Caki2 (cell line): ENCODE data around the gene CCDC92. TPM values are rescaled to one million over a fixed set of nuclear protein-coding genes. Genes with fewer than 3 reads are reported as not detected.

ENCODE experiments used
- DNase-seq: peaks from one replicate; pipeline ENCODE4 v3.0.0-alpha.2; 2015; ENCODE audit warnings: low read depth
- in situ Hi-C: cut with HindIII; loops from 2 replicates; pipeline ENCODE4 v1.10.0; 2016; ENCODE audit warnings: low sequenced_read_pairs, low pct_unique_long_range_greater_than_20kb, mixed read lengths
- total RNA-seq: library from RNA; depleted of rRNA; stranded (reverse); fragments of >200 nt; shearing (Covaris generic); gene quantifications from 2 replicates; pipeline ENCODE4 v1.2.3, GENCODE V29; 2014; ENCODE audit warnings: low replicate concordance

CCDC92 gene
- total RNA-seq, 1 experiment from 2014 or later: 3.5 TPM

DNA sequence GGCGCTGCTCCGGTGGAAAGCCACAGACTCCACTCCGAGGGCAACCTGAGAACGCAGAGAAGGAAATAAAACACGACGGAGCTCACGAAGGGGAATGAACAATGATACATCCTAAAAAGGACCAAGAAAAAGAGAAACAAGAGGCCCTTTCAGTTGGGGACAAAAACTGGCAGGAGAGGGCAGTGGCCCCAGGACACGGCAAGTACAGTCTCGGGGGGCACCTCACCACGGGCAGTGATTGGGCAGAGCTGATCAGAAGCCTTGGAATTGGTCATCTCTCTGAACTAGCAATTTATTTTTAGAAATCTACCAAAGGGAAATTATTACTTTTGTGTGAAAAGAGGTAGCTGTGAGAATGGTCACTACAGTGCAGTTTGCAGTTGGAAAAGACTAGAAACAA lies 27.9 kb downstream of the CCDC92 start:
- in situ Hi-C loops: no loop called here
- DNase-seq: no peak

DNA sequence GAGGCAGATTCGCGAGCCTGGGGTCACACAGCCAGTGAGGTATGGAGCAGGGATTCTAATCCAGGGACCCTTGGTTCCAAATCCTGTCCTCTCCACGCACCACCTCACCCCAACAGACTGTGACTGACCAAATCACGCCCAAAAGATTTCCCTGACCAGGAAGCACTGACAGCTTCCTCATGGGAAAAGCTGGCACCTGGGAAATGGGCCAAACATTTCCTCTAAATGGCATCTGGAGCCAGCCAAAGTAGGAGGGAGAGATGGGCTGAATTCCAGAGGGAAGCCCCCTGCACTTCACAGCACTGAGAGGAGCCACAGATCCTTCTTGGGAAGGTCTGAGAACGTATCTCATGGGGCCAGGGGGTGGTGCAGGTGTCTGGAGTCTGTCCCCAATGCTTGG lies 28.8 kb downstream of the CCDC92 start:
- in situ Hi-C loops: no loop called here
- no peak for DNase-seq

DNA sequence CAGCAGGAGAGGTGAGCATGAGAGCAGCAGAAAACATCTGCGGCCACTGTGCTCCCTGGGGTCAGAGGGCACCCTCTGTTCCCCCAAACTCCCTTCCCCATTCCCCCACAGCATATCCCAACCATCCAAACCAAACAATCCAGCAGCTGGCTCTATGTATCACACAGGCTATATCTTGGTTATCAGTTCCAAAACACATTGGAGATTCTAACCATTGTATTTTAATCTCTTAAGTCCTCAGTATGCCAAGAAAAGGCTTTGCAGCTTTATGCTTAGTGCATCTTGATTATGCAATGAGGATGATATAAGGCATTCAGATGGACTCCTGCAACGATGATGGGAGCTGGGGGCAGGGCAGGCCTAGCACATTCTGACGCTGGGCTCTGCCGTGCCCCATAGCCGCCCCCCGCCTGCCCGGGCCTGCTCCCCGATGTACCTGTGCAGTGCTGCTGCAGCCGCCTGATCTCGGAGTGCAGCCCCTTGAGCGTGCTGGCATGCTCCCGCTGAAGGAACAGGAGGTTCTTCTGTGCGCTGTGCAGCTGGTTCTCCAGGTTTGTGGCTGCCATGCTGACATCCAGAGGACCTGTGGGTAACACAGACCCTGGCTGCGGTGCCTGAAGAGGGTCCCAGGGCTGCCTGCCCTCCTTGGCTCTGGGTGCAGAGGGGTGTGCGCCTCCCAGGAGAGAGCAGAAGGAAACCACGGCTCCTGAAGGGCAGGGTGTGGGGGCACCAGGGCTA lies 29.6 kb downstream of the CCDC92 start:
- in situ Hi-C loops: no loop called here
- DNase-seq: no peak

DNA sequence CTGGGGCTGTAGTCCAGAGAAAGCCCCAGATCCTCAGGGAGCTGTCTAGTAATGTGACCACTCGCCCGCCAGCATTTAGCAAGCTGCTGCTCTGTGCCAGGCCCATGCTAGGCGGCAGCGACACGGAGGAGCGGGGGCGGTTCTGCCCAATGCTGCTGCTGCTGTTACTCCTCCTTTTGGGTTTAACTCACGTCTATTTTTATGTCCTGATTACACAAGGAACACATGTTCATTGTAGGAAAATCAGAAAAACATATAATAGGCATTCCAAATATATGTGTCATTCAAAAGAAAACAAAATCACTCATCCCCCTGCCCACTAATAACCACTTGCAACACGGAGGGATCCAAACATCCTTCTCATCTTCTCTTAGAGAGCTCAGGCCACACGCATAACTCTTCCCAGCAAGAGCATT lies 30.4 kb downstream of the CCDC92 start:
- DNase-seq: no peak
- in situ Hi-C loops: no loop called here

DNA sequence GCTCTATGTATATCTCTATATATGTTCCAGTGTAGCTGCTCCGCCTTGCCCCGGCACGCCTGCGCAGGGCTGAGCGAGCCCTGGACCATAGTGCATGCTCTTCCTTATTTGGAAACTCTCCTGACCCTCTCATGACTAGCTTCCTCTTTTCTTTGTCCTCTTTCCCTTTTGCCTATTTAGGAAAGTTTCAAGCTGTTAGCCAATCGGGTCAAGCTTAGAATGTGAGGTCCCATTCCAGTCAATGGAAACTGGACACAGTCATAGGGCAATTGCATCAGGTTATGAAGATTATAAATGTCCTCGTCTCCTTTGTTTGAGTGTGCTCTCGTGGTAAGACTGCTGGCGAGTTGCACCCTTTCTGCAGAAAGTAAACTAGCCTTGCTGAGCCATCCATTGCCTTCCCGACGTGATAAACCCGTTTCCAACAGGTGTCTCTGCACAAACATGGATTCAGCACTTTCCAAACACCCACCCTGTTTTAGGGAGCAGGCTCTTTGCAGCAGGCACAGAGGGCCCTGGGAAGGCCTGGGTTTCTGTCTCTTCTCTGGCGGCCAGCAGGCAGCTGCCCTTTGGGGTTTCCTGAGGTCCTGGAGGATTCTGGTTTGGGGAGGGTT lies 30.9 kb downstream of the CCDC92 start:
- no peak for DNase-seq
- in situ Hi-C loops: no loop called here

DNA sequence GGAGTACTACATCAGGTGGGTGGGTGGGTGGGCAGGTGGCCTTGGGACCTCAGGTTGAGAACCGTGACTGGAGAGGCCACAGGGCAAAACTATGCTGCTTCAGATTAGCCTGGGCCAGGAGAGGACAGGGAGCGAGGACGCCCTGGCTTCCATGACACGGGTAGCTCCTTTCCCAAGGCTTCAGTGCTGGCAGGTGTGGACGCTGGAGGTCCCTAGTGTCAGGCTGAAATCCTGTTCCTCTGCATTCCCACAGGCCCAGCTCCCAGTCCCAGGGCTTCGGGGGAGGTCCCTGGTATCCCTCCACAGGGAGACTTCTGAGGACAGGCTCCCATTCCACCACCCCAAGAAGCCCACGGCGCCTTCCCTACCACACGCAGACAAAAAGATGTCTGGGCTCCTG lies 31.6 kb downstream of the CCDC92 start:
- in situ Hi-C loops: no loop called here
- DNase-seq: no peak

DNA sequence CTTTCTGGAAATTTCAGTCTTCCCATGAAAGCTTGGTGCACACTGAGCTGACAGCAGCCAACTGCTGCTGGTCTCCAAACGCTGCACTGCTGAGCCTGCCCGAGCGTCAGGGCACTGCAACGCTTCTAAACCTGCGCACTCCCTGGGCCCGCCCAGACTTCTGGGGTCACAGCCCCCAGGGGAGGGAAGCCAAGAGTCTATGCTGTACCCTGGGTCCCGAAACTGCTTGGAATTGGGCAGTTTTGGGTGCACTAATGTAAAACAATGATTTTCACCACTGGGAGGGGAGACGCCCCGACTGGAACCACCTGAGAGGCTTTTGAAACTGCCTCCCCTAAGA lies 32.0 kb downstream of the CCDC92 start:
- in situ Hi-C loops: no loop called here
- no peak for DNase-seq

DNA sequence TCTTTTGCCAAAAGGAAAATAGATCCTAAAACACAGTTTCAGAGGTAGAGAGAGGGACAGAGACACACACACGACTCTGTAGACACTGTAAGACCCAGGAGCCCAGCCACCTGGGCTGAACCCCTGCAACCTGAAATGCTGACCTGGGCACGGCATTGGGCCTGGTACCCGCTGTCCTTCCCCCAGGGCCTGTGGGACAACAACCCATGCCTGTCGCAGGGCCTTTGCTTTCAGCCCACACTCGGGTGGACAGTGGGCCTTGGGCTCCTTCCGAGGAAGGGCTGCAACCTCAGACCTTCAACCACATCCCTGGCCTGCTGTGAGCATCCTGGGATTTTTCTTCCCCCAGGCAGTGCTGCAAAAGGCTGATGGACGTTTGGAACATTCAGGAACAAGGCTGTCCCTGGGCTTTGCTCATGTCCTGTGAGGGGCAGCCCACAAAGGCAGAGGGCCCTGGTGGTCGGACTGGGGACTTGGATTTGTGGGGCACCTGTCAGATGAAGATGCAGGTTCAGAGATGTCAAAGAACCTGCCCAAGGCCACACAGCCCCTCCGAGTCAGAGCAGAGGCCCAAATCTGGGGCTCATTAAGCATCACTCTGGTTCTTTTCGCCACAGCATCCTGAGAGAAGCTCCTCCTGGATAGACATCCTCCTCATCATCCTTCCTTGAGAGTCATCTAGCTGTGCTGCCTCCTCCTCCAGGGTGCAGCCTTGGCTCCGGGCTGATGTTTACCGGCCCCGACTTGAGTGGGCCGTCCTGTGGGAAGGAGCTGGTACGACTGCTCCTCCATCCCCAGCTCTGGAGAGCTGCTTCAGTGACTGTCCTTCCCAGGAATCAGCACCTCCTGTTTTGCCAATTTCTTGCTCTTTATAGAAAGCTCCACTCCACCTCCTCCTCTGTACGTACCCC lies 32.7 kb downstream of the CCDC92 start:
- no peak for DNase-seq
- in situ Hi-C loops: no loop called here

DNA sequence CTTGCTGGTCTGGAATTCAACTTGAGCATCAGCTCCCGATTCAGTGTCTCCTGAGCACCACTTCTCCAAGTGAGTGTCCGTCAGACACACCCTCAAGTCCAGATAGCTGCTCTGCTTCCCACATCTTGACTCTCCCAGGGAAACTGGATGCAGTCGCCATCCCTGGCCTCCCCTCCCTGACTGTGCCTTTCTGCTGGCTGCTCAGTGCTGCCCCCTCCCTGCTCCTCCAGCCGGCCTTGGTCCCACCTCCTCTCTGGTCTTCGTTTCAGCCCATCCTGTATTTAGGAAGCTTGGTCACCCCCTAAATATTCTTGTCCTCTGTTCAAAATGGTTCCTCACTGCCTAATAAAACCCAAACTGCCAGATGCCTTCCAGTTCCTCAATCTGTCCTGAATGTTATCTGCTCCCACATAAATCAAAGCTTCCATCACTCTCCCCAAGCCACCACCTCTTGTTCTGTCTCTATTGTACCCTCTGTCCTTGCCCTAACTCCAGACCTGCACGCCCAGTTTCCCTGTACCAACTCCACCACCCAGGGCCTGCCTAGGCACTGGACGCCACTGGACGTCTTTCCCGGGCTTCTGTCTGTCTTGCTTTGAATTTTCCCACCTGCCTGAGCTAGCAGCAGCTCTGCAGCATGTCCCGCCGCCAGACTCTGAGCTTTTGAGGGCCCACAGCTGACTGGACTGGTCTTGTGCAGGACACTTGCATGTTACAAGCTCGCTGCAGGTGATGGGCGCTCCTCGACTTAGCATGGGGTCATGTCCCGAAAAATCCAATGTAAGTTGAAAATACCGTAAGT lies 33.8 kb downstream of the CCDC92 start:
- no peak for DNase-seq
- in situ Hi-C loops: no loop called here

DNA sequence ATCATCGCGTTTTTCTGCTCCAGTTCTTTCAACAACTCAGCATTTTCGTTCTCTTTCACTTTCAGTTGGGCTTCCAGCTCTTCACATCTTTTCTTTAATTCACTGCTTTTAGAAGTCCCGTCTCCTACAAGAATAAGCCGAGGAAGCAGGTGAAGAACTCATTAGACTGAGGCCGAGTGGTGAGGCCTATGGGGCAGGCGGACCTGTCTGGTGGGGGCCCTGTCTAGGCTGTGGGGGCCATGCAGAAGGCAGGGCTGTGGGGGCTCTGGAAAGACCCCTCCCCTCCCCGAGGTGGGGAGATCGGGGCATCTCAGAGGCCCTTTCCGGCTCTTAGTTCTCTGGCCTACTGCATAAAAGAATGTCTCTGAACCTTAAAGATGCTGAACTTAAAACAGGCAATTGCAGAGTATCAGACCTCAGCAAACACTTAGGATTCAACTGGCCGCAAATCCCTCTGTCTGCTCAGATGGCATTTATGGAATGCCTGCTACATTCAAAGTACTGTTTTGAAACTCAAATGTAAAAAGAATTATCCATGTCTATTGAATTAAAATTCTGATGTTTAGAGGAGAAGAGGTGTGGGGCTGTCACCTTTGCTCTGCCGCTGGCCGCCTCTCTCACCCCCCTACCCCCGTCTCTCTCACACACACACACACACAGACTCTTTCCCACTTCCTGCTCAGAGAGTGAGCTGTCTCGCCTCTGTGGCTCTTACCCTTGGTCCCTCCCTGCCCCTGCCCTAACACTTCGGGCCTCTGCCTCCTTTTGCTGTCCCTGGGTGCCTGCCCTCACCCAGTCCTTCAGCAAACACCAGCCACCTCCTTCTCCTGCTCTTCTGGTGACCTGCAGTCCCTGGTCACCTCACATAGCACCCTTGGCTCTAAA lies 34.7 kb downstream of the CCDC92 start:
- in situ Hi-C loops: no loop called here
- DNase-seq: no peak

DNA sequence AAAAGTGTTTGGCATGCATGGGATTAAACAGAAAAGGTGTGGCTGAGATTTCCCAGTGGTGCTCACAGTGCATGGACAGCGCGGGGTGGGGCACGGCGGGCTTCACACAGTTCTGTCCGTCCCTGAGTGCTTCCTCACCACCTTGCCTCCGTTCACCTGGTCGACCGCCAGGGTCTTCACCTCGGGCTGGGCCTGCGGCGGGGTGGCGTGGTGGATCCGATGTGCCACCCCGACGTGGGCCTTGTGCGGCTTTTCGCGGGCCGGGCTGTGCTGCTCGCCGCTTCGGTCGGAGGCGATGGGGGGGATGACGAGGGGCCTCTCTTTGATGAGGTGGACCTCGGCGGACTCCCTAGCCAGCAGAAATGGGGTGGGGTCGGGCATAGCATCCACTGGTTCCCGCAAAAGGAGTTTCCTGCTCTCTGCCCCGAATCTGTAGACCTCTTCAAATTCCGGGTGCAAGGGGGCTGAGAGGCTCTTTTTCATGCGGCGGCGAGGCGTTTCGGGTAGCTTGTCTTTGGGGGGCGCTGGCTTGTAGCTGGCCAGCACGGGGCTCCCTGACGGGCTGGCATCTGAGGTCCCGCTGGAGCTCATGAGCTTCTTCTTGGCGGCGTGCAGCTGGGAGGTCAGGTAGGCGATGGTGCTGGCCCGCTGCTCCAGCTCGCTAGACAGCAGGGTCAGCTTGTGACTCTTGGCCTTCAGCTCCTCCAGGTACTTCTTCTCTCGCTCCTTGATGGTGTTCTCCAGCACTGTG lies 35.5 kb downstream of the CCDC92 start:
- in situ Hi-C loops: no loop called here
- DNase-seq: no peak

DNA sequence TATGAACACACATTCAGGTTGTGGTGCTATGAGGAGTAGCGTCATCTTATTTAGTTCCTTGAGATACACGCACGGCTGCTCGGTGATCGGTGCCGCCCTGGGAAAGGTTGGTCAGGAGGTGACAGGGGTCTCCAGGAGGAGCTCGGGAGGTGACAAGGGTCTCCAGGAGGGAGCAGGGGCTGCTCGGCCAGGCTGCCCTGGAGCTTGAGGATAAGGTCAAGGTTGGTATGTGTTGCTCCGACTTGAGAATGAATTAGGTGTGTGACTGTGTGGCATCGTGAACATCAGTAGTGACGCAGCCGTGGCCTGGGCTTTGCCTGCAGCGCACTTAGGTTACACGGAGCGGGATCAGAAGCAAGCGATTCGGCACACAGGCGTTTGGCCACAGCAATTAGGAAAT lies 36.2 kb downstream of the CCDC92 start:
- in situ Hi-C loops: no loop called here
- DNase-seq: no peak

DNA sequence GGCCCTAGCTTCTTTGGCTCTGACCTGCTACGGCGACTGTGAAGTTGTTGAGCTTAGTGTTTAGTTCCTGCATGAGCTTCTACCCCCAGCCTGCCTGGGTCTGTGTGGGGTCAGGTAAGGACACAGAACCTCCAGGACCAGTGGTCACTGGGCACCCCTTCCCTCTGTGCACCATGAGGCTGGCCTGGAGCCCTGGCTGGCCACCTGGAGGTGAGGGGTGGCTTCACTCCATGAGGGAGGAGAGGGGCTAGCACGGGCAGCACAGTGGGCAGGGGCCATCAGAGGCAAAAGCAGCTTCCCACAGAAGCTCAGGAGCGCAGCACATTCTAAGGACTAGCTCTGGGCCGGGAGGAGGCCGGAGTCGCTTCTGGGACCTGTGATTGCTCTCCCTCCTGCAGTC lies 36.7 kb downstream of the CCDC92 start:
- in situ Hi-C loops: no loop called here
- DNase-seq: no peak

DNA sequence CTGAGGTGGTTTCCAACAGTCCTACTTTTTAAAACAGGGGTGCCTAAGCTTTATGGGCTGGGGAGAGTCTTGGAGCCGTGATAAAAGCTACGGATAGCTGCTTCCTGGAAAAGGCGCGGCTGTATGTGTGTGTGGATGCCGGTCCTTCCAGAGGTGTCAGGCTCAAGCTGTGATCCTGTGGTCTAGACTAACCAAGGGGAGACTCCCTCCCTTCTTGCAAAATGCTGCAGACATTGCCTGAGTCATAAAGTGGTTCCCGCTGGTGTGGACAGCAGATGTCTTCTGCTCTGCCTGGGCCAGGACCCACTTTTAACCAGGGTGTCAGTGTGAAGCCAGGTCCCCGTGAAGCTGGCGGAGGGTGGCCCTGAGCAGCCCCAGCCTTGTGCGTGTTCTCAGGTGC lies 37.8 kb downstream of the CCDC92 start:
- in situ Hi-C loops: no loop called here
- no peak for DNase-seq

DNA sequence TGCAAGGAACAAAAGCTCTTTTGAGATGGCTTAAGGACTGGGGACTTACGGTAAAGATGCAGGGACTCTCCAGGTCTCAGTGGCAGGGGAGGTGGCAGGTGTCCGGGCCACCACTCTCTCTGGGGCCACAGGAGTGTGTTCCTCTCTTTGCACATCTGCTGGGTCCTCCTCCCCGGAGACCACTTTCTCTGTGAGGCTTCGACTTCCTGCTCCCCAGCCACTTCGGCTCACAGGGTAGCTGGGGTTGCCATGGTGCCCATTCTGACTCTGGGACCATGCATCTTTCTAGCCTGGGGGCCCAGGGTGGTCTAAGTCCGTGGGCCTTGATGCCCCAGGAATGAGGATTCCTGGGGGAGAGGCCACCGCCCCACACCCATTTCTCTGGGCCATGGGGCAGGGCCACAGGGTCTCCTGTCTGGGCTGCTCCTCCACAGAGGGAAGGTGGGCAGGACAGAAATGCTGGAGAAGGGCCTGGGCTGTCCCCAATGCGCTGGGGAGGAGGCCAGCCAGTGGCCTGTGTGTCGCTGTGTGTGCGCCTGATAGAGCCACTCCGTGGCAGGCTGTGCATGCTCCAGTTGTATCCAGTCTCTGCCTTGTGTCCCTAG lies 38.5 kb downstream of the CCDC92 start:
- in situ Hi-C loops: no loop called here
- DNase-seq: no peak

DNA sequence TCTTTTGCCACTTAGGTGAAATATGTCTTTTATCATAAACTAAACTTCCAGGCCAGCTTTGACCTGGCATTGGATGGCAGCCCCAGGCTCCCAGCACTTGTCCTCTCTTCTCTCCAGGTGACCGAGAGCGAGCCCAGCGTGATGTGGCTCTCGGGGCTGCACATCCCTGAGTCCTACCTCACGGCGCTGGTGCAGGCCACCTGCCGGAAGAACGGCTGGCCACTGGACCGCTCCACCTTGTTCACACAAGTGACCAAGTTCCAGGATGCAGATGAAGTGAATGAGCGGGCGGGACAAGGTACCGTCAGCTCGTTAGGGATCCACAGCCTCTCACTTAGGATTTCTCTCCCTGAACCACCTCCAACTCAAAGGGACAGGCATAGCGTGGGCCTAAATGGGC lies 39.4 kb downstream of the CCDC92 start:
- DNase-seq: no peak
- in situ Hi-C loops: no loop called here
